Measurements from ENCODE around the gene CTNND2. TPM values are rescaled to one million over a fixed set of nuclear protein-coding genes. Genes with fewer than 3 reads are reported as not detected.

CTNND2 gene
- total RNA-seq, 4 donors from 2014 or later: 0.18 to 14.9 (median 0.47) TPM; not detected in 1

GRCh38 chr5:11227064-11227463 lies 677.2 kb downstream of the CTNND2 start:
- H3K27me3 ChIP-seq: no peaks in the 10 kb centered on the region
- no peak for DNase-seq
- no peaks in the 10 kb centered on the region for H3K36me3 ChIP-seq
- no peak overlapping the region for H3K4me3 ChIP-seq
- TF ChIP-seq POLR2A (IDR thresholded peaks at IDR 0.05) (no peak), CTCF (IDR thresholded peaks at IDR 0.05) (no peak)
- no peaks in the 10 kb centered on the region for H3K4me1 ChIP-seq
- H3K9me3 ChIP-seq: no peaks in the 10 kb centered on the region
- no peak overlapping the region for H3K27ac ChIP-seq

- H3K27me3 ChIP-seq: no peaks in the 10 kb centered on the region
- H3K4me1 ChIP-seq: no peaks in the 10 kb centered on the region
- no peaks in the 10 kb centered on the region for H3K9me3 ChIP-seq
- no peaks in the 10 kb centered on the region for H3K36me3 ChIP-seq
- TF ChIP-seq POLR2A (IDR thresholded peaks at IDR 0.05) (no peak), CTCF (IDR thresholded peaks at IDR 0.05) (no peak)
- DNase-seq: no peak
- H3K27ac ChIP-seq: no peak overlapping the region
- H3K4me3 ChIP-seq: no peak overlapping the region
Observed at GRCh38 chr5:11224436-11225187, 679.6 kb downstream of the CTNND2 start.

GRCh38 chr5:11222169-11222568 lies 682.1 kb downstream of the CTNND2 start:
- TF ChIP-seq CTCF (IDR thresholded peaks at IDR 0.05): no peak
- no peak for TF ChIP-seq POLR2A (IDR thresholded peaks at IDR 0.05)
- Histone ChIP-seq H3K9me3 (no peaks in the 10 kb centered on the region), H3K36me3 (no peaks in the 10 kb centered on the region), H3K27me3 (no peaks in the 10 kb centered on the region), H3K4me1 (no peaks in the 10 kb centered on the region), H3K4me3 (no peak overlapping the region), H3K27ac (no peak overlapping the region)
- DNase-seq: no peak

GRCh38 chr5:11214864-11215644 lies 689.2 kb downstream of the CTNND2 start:
- DNase-seq: no peak

GRCh38 chr5:11212706-11213105 lies 691.5 kb downstream of the CTNND2 start:
- Histone ChIP-seq H3K36me3 (no peaks in the 10 kb centered on the region), H3K4me3 (no peak overlapping the region), H3K27ac (no peak overlapping the region), H3K27me3 (no peaks in the 10 kb centered on the region), H3K4me1 (no peaks in the 10 kb centered on the region), H3K9me3 (no peaks in the 10 kb centered on the region)
- no peak for DNase-seq
- TF ChIP-seq CTCF (IDR thresholded peaks at IDR 0.05) (no peak), POLR2A (IDR thresholded peaks at IDR 0.05) (no peak)

More at GRCh38 chr5:11214864-11215644, 689.2 kb downstream of the CTNND2 start:
- no peak overlapping the region for H3K27ac ChIP-seq
- TF ChIP-seq POLR2A (IDR thresholded peaks at IDR 0.05) (no peak), CTCF (IDR thresholded peaks at IDR 0.05) (no peak)
- no peaks in the 10 kb centered on the region for H3K9me3 ChIP-seq
- no peak overlapping the region for H3K4me3 ChIP-seq
- H3K36me3 ChIP-seq: no peaks in the 10 kb centered on the region
- H3K4me1 ChIP-seq: no peaks in the 10 kb centered on the region
- no peaks in the 10 kb centered on the region for H3K27me3 ChIP-seq

All from Peyer's patch (tissue), 4 donors.